ENCODE data around the gene UBE2D1. TPM values are rescaled to one million over a fixed set of nuclear protein-coding genes. Genes with fewer than 3 reads are reported as not detected.

The UBE2D1 gene
- total and polyA plus RNA-seq, 2 of the 13 experiments (the other 11 are each of a cell fraction or from before 2014, with no cell fraction given): 6.2 to 13.8 TPM

DNA sequence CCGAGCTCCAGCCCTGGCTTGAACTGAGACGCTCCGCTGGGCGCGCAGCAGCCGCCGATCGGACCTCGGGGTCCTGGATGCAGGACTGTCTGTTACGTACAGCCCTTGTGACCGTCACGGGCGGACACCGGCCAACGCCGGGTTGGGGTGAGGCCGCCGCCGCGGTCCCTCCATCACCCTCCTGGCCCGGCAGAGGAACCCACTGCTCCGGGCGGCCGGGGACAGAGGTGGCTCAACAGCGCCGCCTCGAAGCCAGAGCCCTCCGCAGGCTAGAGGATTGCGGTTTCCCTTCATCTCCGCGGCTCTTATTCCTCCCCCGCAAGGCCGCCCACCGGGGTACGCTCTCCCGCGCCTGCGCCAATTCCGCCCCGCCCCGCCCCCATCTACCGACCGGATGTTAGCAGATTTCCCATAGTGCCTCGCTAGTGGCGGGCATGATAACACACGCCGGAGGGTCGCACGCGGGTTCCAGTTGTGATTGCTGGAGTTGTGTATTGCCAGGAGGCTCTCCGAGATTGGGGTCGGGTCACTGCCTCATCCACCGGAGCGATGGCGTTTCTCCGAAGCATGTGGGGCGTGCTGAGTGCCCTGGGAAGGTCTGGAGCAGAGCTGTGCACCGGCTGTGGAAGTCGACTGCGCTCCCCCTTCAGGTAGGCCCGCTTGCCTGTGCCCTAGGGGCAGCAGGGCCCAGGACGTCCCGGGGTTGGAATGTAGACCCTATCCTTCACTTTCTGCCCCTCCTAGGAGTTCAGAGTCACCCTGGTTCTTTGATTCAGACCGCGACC is 50.4 kb downstream of the UBE2D1 start, which contains the start of gene TFAM (continued):
- TF ChIP-seq, protein P1, sequence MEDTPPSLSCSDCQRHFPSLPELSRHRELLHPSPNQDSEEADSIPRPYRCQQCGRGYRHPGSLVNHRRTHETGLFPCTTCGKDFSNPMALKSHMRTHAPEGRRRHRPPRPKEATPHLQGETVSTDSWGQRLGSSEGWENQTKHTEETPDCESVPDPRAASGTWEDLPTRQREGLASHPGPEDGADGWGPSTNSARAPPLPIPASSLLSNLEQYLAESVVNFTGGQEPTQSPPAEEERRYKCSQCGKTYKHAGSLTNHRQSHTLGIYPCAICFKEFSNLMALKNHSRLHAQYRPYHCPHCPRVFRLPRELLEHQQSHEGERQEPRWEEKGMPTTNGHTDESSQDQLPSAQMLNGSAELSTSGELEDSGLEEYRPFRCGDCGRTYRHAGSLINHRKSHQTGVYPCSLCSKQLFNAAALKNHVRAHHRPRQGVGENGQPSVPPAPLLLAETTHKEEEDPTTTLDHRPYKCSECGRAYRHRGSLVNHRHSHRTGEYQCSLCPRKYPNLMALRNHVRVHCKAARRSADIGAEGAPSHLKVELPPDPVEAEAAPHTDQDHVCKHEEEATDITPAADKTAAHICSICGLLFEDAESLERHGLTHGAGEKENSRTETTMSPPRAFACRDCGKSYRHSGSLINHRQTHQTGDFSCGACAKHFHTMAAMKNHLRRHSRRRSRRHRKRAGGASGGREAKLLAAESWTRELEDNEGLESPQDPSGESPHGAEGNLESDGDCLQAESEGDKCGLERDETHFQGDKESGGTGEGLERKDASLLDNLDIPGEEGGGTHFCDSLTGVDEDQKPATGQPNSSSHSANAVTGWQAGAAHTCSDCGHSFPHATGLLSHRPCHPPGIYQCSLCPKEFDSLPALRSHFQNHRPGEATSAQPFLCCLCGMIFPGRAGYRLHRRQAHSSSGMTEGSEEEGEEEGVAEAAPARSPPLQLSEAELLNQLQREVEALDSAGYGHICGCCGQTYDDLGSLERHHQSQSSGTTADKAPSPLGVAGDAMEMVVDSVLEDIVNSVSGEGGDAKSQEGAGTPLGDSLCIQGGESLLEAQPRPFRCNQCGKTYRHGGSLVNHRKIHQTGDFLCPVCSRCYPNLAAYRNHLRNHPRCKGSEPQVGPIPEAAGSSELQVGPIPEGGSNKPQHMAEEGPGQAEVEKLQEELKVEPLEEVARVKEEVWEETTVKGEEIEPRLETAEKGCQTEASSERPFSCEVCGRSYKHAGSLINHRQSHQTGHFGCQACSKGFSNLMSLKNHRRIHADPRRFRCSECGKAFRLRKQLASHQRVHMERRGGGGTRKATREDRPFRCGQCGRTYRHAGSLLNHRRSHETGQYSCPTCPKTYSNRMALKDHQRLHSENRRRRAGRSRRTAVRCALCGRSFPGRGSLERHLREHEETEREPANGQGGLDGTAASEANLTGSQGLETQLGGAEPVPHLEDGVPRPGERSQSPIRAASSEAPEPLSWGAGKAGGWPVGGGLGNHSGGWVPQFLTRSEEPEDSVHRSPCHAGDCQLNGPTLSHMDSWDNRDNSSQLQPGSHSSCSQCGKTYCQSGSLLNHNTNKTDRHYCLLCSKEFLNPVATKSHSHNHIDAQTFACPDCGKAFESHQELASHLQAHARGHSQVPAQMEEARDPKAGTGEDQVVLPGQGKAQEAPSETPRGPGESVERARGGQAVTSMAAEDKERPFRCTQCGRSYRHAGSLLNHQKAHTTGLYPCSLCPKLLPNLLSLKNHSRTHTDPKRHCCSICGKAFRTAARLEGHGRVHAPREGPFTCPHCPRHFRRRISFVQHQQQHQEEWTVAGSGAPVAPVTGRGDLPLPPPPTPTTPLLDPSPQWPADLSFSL (CRISPR knock-in tag; IDR thresholded peaks at IDR 0.05): 0 out of 2 replicates have a peak, but pooled peaks have one; percentile 44
- TF ChIP-seq KDM5A (IDR thresholded peaks at IDR 0.05; ENCODE audit: borderline replicate concordance, low read length): peak; percentile 86
- TF ChIP-seq ZNF577 (CRISPR knock-in tag; IDR thresholded peaks at IDR 0.05; ENCODE audit: borderline replicate concordance, low read depth): no peak
- TF ChIP-seq, protein P2, sequence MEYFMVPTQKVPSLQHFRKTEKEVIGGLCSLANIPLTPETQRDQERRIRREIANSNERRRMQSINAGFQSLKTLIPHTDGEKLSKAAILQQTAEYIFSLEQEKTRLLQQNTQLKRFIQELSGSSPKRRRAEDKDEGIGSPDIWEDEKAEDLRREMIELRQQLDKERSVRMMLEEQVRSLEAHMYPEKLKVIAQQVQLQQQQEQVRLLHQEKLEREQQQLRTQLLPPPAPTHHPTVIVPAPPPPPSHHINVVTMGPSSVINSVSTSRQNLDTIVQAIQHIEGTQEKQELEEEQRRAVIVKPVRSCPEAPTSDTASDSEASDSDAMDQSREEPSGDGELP (IDR thresholded peaks at IDR 0.05; ENCODE audit: borderline replicate concordance, low read depth): peak; percentile 44; the same call in 1 of the 2 replicates
- 0 out of 2 replicates have a peak, but pooled peaks have one; percentile 66 for TF ChIP-seq ZNF264 (CRISPR knock-in tag; IDR thresholded peaks at IDR 0.05)
- TF ChIP-seq MTA1 (CRISPR knock-in tag; IDR thresholded peaks at IDR 0.05; ENCODE audit: borderline replicate concordance): peak; percentile 64; the same call in 1 of the 2 replicates
- no peak for TF ChIP-seq ZNF7 (CRISPR knock-in tag; IDR thresholded peaks at IDR 0.05)
- TF ChIP-seq, protein P3, sequence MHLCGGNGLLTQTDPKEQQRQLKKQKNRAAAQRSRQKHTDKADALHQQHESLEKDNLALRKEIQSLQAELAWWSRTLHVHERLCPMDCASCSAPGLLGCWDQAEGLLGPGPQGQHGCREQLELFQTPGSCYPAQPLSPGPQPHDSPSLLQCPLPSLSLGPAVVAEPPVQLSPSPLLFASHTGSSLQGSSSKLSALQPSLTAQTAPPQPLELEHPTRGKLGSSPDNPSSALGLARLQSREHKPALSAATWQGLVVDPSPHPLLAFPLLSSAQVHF (CRISPR knock-in tag; IDR thresholded peaks at IDR 0.05): no peak
- TF ChIP-seq, protein P4, sequence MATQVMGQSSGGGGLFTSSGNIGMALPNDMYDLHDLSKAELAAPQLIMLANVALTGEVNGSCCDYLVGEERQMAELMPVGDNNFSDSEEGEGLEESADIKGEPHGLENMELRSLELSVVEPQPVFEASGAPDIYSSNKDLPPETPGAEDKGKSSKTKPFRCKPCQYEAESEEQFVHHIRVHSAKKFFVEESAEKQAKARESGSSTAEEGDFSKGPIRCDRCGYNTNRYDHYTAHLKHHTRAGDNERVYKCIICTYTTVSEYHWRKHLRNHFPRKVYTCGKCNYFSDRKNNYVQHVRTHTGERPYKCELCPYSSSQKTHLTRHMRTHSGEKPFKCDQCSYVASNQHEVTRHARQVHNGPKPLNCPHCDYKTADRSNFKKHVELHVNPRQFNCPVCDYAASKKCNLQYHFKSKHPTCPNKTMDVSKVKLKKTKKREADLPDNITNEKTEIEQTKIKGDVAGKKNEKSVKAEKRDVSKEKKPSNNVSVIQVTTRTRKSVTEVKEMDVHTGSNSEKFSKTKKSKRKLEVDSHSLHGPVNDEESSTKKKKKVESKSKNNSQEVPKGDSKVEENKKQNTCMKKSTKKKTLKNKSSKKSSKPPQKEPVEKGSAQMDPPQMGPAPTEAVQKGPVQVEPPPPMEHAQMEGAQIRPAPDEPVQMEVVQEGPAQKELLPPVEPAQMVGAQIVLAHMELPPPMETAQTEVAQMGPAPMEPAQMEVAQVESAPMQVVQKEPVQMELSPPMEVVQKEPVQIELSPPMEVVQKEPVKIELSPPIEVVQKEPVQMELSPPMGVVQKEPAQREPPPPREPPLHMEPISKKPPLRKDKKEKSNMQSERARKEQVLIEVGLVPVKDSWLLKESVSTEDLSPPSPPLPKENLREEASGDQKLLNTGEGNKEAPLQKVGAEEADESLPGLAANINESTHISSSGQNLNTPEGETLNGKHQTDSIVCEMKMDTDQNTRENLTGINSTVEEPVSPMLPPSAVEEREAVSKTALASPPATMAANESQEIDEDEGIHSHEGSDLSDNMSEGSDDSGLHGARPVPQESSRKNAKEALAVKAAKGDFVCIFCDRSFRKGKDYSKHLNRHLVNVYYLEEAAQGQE (IDR thresholded peaks at IDR 0.05; ENCODE audit: borderline replicate concordance in 1 of 2, low read depth in 1 of 2, low read length in 2 of 2): peak in 1 of 2 experiments; percentile 46; a peak in 1 of 4 replicates
- peak; percentile 73; the same call in 1 of the 2 replicates for TF ChIP-seq GLI4 (CRISPR knock-in tag; IDR thresholded peaks at IDR 0.05; ENCODE audit: borderline replicate concordance)
- peak; percentile 52; the same call in 1 of the 2 replicates for TF ChIP-seq FOXC1 (CRISPR knock-in tag; IDR thresholded peaks at IDR 0.05; ENCODE audit: borderline replicate concordance)
- TF ChIP-seq, protein P5, sequence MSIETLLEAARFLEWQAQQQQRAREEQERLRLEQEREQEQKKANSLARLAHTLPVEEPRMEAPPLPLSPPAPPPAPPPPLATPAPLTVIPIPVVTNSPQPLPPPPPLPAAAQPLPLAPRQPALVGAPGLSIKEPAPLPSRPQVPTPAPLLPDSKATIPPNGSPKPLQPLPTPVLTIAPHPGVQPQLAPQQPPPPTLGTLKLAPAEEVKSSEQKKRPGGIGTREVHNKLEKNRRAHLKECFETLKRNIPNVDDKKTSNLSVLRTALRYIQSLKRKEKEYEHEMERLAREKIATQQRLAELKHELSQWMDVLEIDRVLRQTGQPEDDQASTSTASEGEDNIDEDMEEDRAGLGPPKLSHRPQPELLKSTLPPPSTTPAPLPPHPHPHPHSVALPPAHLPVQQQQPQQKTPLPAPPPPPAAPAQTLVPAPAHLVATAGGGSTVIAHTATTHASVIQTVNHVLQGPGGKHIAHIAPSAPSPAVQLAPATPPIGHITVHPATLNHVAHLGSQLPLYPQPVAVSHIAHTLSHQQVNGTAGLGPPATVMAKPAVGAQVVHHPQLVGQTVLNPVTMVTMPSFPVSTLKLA (IDR thresholded peaks at IDR 0.05): peak; percentile 47
- peak in 1 of 2 experiments; percentile 76; a peak in 3 of 4 replicates for TF ChIP-seq KLF16 (CRISPR knock-in tag; IDR thresholded peaks at IDR 0.05)

All from HepG2 (cell line).